Fibroblast of villous mesenchyme (primary cell): ENCODE results near the gene FCGR3B. TPM values are rescaled to one million over a fixed set of nuclear protein-coding genes. Genes with fewer than 3 reads are reported as not detected.
"Not testable (repeated sequence)": the region's sequence is repeated elsewhere in the genome, so short reads cannot be mapped to it uniquely, and the experiment has no call there.

Experiments
- DNase-seq: peaks from one replicate; pipeline ENCODE4 v3.0.0-alpha.2; 2010; ENCODE audit warnings: low read depth
- H3K4me3 ChIP-seq: 2 replicates; pipeline ENCODE4 v1.5.1; 2011; ENCODE audit warnings: low read depth, mild to moderate bottlenecking, low read length
- total RNA-seq: library from RNA; depleted of rRNA; stranded (reverse); fragments of >200 nt; gene quantifications from 2 replicates; pipeline ENCODE4 v1.2.3, GENCODE V29; 2012
- TF ChIP-seq, protein P1 (sequence below): IDR thresholded peaks from 2 replicates; pipeline ENCODE4 v1.5.1; 2012; ENCODE audit warnings: low read depth, mild to moderate bottlenecking, low read length; ENCODE audit not compliant: insufficient read depth

Gene FCGR3B
- total RNA-seq = not detected in 2 replicates

DNA sequence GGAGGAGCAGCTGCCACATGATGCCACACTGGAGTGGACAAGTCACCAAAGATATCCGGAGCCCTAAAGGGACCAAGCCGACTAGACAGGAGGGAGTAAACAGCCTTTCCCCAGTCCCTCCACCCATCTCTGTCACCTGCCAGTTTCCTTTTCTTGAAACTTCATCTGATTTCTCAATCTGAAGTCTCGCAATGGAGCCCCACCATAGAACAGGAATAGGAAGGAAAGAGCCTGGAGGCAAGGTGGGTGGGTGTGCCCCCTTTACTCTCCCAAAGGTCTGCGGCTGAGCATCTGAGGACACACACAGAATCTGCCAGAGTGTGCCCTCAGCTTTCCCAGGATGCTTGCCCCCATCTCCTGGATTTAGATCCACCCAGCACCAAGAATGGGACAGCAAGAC is at the start of gene FCGR3B:
Gene FCGR3B, minus strand, starts transcription at position 101 of the 400 bp plus-strand sequence. Its CDS starts 82 bp downstream, at position 19.
- TF ChIP-seq, protein P1, sequence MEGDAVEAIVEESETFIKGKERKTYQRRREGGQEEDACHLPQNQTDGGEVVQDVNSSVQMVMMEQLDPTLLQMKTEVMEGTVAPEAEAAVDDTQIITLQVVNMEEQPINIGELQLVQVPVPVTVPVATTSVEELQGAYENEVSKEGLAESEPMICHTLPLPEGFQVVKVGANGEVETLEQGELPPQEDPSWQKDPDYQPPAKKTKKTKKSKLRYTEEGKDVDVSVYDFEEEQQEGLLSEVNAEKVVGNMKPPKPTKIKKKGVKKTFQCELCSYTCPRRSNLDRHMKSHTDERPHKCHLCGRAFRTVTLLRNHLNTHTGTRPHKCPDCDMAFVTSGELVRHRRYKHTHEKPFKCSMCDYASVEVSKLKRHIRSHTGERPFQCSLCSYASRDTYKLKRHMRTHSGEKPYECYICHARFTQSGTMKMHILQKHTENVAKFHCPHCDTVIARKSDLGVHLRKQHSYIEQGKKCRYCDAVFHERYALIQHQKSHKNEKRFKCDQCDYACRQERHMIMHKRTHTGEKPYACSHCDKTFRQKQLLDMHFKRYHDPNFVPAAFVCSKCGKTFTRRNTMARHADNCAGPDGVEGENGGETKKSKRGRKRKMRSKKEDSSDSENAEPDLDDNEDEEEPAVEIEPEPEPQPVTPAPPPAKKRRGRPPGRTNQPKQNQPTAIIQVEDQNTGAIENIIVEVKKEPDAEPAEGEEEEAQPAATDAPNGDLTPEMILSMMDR = no peak
- no peak within 1 kb of the TSS for H3K4me3 ChIP-seq
- no peak for DNase-seq

DNA sequence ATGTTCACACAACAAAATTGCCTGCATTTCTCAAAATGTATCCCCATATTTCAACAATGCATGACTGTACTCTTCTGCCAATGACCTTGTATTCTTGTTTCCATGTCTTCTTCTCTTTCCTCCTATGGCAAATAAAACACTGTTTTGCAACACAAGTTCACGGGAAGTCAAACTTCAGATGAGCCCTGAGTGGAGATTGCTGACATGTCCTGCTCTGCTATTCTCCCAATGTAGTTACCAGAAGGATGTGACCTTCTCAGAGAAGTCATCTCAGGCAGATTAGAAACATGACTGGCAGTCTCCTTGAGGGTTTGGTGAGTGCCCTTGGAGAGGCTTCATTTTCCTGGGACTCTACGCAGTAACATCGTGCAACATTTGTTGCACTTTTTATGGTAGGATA is 47.5 kb upstream of the FCGR3B start:
- no peak for DNase-seq
- TF ChIP-seq, protein P1 = no peak
- H3K4me3 ChIP-seq = no peak overlapping the region

DNA sequence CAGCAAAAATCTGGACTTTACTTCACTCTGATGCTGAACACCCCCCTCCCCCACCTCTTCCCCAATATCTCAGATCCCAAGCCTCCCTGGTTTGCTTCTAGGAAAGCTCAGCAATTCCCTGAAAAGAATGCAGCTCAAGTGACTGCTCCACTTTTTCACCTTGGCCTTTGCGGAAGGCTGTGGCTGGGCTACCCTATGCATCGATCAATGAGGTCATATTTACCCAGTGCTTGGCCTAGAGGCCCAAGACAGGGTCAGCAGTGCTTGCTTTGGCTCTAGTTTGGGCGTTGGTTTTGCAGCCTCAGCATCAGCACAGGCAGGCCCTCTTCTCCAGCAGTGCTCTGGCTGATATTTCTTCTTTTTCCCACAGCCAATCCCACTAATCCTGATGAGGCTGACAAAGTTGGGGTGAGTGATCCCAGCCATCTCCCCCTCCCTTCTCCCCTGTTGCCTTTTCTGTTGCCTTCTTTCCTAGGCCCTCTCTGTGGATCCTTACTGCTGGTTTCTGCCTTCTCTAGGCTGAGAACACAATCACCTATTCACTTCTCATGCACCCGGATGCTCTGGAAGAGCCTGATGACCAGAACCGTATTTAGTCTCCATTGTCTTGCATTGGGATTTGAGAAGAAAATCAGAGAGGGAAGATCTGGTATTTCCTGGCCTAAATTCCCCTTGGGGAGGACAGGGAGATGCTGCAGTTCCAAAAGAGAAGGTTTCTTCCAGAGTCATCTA is 46.1 kb upstream of the FCGR3B start:
- DNase-seq = no peak
- TF ChIP-seq, protein P1 = no peak
- no peak overlapping the region for H3K4me3 ChIP-seq

DNA sequence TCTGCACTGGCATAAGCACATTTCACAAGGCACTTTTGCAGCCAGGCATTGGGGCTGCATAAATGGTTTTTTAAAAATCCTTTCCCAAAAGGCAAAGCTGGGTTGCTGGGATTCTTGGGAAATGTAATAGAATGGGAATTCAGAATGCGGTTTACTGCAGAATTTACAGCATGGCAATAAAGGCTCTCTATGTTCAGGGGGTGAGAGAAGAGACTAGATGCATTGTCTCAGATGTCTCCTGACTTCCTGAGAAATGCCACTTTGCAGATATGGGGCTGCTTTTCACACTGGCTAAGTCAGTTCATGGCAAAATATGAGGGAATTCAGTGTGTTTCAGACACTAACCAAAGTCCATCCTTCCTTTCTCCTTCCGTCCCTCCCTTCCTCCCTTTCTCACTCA is 45.5 kb upstream of the FCGR3B start:
- DNase-seq = no peak
- no peak overlapping the region for H3K4me3 ChIP-seq
- TF ChIP-seq, protein P1 = no peak

DNA sequence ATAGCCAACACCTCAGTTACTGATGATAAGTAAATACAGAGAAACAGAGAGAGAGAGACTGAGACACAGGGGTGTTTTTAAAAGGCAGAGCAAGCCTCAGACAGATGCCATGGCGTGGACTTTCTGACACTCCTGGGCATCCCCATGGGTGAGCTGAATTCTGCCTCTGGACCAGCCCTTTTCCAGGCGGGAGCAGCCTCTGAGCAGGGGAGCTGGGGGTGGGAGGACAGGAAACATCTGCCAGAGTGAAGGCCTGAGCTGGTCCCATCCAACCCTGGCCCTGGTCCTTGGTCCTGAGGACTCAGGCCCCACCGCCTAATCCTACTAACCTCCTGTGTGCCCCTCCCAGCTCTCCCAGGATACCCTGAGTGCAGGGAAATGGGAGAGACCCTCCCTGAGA is 43.9 kb upstream of the FCGR3B start:
- H3K4me3 ChIP-seq, DNase-seq: not testable (repeated sequence)

DNA sequence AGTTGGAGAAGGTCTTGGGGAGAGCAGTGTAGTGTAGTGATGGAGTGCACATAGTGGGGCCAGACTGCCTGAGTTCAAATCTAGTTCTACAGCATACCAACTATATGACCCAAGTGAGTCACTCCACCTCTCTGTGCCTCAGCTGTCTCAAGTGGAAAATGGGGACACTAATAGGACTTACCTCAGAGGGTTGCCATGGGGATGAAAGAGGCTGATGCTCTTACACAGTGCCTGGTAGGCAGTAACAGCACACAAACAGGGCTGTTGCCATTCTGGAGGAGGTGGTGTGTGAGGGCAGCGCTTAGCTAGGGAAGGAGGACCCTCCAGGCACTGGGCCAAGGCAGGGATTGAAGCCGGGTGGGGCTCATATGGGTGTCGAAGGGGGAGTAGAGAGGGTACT is 43.5 kb upstream of the FCGR3B start:
- not testable (repeated sequence) for DNase-seq, H3K4me3 ChIP-seq

GRCh38 chr1:161673437-161673836 is 42.5 kb upstream of the FCGR3B start:
- not testable (repeated sequence) for H3K4me3 ChIP-seq, DNase-seq

DNA sequence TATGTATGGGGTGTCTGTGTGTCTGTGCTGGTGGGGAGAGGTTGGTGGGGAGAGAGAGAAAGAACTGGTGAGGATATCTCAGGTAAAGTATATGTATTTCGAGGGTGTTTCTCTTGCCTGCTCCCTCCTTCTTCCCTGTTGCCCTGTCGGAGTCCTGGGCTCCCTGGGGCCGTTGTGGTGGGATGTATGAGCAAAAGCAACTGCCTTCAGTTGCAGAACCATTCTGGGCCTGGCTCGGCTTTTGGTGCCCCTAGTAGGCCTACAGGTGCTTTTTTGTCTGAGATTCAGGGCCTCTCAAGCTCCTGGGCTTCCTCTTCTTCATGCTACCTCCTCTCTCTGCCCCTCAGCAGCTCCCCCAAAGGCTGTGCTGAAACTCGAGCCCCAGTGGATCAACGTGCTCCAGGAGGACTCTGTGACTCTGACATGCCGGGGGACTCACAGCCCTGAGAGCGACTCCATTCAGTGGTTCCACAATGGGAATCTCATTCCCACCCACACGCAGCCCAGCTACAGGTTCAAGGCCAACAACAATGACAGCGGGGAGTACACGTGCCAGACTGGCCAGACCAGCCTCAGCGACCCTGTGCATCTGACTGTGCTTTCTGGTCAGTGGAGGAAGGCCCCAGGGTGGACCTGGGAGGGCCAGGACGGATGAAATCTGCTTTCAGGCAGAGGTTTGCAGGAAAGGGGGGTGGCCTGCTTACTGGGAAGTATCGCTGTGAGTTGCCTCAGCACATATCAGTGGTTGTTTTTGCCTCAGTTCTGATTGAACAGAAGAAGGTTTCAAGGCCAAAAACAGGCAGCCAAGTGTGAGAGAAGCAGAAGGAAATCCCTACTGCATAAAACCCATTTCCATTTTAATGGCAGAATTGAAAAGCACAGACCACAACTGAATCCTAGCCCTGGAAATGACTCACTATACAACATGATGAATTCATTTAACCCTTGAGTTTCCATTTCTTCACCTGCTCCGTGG is 40.4 kb upstream of the FCGR3B start:
- H3K4me3 ChIP-seq, DNase-seq: not testable (repeated sequence)

DNA sequence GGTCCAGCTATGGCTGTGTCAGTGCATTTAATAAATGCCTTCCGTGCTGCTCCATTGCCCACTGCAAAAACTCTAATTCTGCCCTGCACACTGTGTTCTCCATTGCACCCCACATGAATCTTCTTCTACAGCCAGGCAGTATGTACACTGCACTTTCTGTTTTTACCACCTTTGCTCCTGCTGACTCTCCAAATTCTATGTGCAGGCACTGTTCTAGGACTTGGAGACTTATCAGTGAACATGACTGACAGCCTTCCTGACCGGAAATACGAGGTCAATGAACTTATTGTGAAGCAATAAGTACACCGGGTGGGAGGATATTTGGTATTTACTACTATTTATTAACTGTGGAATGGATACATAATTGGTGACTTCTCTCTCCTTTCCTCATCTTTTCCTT is 33.7 kb upstream of the FCGR3B start:
- H3K4me3 ChIP-seq, DNase-seq: not testable (repeated sequence)

DNA sequence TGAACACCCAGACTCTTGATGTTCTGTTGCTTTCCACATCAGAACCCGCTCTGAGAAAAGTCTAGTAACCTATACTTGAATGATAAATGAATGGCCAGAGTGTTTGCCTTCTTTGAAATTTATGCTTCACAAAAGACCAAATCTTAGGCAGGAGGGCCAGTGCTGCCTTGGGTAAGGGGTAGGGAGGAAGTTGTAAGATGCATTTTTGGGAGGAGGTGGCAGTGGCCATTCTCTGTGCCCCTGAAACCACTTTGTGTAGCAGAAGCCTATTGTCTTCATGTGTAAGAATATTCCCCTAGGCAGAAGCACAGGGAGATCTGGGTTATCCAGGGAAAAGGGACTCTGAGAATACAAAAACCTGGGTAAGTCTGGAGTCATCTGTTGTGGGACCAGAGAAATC is 32.6 kb upstream of the FCGR3B start:
- DNase-seq, H3K4me3 ChIP-seq: not testable (repeated sequence)

- H3K4me3 ChIP-seq, DNase-seq: not testable (repeated sequence)
These were observed 31.8 kb upstream of the FCGR3B start, which contains the start of gene FCGR2B for GRCh38 chr1:161662684-161663339. Gene FCGR2B (plus strand): TSS chr1:161663143. CDS start chr1:161663242, 99 bp downstream.

DNA sequence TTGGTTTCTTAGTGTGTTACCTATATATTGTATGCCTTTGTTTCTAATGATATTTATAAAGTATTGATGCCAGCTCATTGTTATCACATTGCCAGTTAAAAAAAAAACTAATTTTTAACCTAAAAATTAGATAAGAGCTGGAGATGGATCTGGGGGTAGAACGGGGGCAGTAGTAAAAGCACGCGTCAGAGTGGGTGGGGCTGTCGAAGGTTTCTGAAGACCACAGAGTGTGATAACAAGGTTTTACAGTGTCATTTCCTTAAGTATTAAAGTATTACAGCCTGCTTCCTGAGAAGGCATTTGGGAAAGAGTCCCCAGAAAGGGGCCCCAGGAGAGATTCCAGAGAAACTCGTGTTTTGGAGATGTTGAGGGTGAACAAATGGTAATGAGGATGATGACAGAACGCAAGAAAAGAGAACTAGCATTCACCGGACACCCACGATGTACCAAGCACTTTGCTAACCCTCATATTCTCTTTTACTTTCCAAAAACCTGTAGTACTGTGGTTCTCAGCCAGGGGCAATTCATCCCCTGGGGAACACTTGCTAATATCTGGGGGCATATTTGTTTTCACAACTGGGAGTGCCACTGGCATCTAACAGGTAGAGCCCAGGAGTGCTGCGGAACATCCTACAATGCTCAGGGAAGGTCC is 30.8 kb upstream of the FCGR3B start:
- H3K4me3 ChIP-seq, DNase-seq: not testable (repeated sequence)
